ENCODE measurements around the gene STRAP.

GRCh38 chr12:15842108-15842507, 40.1 kb upstream of the STRAP start:
- TF ChIP-seq, protein P1, sequence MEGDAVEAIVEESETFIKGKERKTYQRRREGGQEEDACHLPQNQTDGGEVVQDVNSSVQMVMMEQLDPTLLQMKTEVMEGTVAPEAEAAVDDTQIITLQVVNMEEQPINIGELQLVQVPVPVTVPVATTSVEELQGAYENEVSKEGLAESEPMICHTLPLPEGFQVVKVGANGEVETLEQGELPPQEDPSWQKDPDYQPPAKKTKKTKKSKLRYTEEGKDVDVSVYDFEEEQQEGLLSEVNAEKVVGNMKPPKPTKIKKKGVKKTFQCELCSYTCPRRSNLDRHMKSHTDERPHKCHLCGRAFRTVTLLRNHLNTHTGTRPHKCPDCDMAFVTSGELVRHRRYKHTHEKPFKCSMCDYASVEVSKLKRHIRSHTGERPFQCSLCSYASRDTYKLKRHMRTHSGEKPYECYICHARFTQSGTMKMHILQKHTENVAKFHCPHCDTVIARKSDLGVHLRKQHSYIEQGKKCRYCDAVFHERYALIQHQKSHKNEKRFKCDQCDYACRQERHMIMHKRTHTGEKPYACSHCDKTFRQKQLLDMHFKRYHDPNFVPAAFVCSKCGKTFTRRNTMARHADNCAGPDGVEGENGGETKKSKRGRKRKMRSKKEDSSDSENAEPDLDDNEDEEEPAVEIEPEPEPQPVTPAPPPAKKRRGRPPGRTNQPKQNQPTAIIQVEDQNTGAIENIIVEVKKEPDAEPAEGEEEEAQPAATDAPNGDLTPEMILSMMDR (IDR thresholded peaks at IDR 0.05): no peak
- no peak for TF ChIP-seq EZH2 (IDR thresholded peaks at IDR 0.05; ENCODE audit: borderline replicate concordance, insufficient read depth, low read depth, low read length, poor library complexity, severe bottlenecking)

Data from B cell (primary cell).